GM21447 (cell line): ENCODE data around the gene CECR2.
"Not testable (repeated sequence)": the region's sequence is repeated elsewhere in the genome, so short reads cannot be mapped to it uniquely, and the experiment has no call there.

Source experiments
- ATAC-seq: cut with Tn5 transposase; IDR thresholded peaks from one replicate; pipeline ENCODE4 v1.9.1; 2021; ENCODE audit not compliant: unreplicated experiment

CECR2 gene

DNA sequence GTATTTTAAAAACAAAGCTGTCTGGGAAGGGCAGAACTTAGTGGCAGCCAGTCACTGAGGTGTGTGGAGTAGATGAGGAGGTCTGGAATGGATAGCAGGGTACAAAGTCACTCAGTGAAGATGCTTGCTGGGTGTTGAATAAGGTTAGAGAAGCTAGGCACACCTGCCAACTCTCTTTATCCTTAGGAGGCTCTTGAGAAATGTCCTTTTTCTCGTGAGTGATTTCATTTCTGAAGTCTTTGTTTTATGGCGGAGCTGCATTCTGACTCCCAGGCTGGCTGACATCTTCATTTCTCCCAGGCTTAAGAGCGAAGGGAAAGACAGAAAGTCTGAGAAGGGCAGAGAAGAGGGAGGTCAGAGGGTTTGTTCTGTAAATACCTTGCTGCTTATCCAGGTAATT is 31.0 kb downstream of the CECR2 start:
- ATAC-seq, result no peak

DNA sequence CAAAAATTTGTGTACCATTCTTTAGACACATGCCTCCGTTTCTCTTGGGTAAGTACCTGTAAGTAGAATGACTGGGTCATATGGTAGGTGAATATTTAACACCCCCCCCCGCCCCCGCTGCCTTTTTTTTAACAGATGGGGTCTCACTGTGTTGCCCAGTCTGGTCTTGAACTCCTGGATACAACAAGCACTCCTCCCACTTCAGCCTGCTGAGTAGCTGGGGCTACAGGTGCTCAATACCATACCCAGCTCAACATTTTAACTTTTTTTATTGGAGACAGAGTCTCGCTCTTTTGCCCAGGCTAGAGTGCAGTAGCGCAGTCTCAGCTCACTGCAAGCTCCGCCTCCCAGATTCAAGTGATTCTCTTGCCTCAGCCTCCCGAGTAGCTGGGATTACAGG is 32.5 kb downstream of the CECR2 start:
- ATAC-seq, result no peak

DNA sequence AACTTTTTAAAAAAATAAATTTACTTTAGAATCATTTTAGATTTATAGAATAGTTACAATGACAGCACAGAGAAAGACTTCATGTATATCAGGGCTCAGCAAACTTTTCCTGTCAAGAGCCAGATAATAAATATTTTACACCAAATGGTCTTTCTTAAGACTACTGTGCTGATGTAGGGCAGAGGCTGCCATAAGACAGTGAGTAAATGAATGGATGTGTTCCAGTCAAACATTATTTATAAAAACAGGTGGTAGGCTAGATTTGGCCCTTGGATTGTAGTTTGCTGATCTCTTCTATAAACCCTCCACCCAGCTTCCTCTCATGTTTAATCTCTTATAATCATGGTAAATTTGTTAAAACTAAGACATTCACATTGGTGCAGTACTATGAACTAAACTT is 33.0 kb downstream of the CECR2 start:
- no peak for ATAC-seq

DNA sequence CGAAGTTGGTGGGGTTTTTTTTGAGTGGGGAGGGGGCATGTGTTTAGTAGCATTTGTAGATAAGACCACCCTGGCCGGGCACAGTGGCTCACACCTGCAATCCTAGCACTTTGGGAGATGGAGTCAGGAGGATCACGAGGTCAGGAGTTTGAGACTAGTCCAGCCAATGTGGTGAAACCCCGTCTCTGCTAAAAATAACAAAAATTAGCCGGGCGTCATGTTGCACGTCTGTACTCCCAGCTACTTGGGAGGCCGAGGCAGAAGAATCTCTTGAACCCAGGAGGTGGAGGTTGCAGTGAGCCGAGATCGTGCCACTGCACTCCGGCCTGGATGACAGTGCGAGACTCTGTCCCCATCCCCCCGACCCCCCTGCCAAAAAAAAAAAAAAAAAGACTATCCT is 34.6 kb downstream of the CECR2 start:
- ATAC-seq, result no peak

DNA sequence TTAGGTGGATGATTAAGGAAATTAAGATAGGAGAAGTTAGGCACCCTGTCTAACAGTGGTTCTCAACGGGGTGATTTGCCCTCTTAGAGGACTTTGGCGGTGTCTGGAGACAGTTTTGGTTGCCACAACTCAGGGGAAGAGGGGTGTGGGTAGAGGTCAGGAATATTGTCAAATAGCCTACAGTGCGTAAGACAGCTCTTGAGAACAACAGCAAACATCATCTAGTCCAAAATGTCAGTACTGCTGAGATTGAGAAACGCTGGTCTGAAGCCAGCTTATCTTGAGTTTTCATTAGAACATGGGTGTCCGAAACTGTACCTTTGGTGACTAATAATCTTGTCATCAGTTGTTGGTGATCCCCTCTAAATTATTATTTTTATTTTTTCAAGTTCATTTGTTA is 38.4 kb downstream of the CECR2 start:
- ATAC-seq, result no peak

DNA sequence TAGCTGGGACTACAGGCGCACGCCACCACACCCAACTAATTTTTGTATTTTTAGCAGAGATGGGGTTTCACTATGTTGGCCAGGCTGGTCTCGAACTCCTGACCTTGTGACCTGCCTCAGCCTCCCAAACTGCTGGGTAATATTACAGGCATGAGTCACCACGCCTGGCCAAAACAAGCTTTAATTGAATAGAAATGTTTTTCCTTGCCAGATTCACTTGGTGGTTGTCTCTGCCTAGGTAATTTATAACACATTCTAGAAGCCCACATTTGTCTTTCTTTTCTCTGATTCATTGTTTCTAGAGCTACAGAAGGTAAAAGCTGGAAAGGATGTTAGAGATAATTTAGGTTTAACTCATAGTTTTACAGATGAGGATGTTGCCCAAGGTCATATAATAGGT is 41.3 kb downstream of the CECR2 start:
- ATAC-seq, result no peak

DNA sequence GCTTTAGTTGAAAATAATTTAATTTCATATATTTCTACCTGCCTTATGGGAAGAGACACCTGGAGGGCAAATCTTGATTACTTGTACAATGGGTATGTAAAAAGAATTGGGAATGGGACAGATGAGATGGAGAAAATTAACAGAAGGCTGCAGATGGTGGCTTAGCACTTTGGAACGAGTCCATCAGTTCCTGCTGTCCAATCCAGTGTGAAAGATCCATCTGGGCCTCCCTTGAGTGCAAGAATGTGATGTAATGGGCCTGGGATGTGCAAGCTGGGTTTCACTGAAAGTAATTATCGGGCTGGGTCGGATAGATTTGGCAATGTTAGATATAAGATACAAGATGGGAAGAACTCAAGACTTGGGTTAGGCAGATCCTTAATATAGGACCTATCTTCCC is 42.0 kb downstream of the CECR2 start:
- ATAC-seq, result no peak

DNA sequence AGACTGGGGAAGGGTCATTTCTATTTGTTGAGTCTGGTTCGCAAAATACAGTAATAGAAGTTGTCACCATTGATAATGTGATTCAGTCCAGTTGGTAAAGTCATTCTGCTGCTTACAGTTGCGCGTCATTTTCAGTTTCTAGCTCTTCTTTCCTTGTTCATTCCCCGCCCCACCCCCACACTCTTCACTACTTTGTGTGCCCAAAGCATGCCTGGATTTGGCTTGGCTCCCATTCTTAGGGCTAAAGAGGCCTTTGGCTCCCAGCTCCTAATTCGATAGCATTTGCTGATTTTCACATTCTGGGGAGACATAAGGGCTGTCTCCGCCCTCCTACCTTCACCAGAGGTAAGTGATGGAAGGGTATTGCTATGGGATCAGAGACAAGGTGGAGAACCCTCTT is 43.0 kb downstream of the CECR2 start:
- ATAC-seq, result no peak

DNA sequence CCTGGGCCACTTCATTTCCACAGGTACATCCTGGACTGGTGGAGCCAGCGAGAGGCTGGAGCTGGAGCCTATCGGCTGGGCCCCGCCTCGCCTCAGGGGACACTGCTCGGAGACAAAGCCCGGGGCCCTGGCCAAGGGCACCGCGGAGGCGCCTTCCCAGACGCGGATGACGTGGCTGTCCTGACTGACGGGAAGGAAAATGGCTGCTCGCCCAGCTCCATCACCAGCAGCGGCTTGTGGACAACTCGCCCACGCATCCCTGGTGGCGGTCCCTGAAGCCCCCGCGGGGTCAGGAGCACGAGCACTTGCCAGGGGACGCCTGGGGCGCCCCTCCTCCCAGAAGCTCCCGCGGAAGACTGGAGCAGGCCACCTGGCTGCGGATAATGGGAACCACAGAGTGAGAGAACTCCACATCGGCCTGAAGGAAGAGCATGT is 49.6 kb downstream of the CECR2 start:
- no peak for ATAC-seq

DNA sequence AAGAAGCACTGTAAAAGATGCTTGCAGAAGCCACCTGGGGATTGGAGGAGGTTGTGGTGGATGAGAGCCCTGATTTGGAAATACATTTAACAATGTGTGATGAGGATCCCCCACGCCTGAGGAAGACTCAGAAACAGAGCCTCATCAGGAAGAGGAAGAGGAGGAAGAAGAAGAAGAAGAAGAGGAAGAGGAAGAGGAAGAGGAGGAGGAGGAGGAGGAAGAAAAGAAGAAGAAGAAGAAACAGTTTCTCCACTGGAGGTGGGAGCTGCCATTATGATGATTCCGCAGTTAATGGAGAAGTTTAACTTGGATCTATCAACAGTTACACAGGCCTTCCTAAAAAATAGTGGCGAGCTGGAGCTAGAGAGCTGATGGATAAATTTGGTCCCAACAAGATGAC is 50.1 kb downstream of the CECR2 start:
- no peak for ATAC-seq

DNA sequence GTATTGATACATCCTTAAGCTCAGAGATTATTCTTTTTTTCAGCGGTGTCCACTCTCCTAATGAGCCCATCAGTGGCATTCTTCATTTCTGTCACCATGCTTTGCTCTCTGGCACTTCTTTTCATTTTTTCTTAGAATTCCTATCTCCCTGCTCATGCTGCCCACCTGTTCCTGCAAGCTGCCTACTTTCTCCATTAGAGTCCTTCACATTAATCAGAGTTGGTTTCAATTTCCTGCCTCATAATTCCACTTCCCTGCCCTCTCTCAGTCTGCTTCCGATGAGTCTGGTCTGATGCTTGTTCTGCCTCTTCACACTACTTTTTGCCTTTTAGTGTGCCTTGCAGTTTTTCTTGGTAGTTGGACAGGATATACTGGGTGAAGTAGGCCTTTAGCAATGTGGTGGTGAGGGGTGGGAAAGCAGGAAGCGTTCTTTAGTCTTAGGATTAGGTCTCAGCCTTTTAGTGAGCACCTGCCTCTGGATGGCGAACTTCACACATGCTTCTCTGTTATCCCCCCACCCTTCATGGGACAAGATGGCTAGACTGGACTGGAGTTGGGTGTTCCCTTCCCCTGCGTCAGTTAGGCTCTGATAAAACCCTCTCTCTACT is 53.6 kb downstream of the CECR2 start:
- no peak for ATAC-seq

DNA sequence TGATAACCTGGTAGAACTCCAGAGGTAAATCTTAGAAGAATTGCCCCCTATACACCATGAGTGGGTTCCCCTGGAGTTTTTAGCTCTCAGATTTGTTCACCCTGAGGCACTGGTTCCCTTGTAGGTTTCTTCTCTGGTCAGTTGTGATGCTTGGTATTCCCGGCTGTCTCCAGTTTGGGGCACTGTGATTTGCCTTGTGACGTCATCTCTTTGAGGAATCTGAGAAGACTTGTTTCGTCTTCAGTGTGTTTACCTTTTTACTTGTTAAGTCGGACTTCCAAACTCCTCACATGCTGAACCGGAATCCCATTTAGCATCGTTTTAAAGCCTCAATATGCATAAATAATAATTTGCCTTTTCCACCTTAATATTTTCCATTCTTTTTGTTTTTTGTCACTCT is 54.4 kb downstream of the CECR2 start:
- ATAC-seq, result no peak

DNA sequence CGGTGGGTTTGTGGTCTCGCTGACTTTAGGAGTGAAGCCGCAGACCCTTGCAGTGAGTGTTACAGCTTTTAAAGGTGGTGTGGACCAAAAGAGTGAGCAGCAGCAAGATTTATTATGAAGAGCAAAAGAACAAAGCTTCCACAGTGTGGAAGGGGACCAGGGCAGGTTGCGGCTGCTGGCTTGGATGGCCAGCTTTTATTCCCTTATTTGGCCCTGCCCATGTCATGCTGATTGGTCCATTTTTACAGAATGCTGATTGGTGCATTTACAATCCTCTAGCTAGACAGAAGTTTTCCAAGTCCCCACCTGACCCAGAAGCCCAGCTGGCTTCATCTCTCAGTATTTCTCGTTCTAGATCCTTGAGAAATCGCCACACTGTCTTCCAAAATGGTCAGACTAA is 58.3 kb downstream of the CECR2 start:
- not testable (repeated sequence) for ATAC-seq

DNA sequence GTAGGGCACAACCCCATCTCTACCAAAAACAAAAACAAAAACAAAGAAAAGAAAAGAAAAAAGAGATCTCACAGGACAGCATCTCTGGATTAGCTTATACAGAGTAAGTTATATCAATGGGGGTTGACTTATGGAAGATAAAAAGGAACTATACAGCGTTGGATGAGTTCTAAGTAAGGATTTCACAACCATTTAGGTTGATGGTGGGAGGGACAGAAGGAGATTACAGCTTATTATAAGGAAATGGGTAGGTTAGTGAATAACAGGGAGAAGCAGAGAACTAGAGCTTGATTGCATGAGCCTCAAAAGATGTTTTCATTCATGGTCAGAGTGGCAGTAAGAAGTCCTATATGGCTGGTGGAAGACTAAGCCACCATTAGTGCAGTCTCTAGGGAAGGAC is 60.3 kb downstream of the CECR2 start:
- no peak for ATAC-seq

DNA sequence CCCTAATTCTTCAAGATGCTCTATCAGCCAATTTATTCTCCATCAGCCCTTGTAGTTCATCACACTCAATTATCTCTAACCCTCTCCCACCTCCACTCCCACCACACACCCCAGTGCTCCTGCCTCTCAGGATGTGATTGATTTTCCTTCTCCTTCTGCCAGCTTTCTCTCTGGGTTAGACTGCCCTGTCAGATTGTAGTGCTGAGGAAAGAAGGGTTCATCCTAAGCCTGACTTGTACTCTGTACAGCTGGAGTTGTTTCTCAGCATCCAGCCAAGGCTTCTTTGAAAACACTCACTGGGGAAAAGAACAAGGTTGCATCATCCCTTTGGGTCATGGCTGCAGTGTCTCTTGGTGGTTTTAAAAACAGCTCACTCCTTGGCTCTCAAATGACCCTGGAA is 61.2 kb downstream of the CECR2 start:
- ATAC-seq, result no peak

DNA sequence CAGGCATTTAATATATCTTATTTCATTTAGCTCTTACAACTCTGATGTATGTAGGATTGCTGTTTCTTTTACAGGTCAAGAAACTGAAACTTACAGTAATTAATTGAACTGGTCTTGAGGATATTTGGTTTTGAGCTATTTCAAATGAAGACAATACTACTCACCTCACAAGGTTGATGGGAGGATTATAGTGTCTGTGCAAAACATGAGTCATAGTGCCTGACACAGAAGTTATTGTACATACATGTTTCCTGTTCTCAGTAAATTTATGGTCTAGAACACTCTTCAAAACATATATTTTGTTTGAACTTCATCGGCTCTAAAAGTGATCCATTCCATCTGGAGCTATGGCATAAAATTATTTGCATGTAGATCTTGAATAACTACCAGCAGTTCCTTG is 61.9 kb downstream of the CECR2 start:
- ATAC-seq, result no peak

DNA sequence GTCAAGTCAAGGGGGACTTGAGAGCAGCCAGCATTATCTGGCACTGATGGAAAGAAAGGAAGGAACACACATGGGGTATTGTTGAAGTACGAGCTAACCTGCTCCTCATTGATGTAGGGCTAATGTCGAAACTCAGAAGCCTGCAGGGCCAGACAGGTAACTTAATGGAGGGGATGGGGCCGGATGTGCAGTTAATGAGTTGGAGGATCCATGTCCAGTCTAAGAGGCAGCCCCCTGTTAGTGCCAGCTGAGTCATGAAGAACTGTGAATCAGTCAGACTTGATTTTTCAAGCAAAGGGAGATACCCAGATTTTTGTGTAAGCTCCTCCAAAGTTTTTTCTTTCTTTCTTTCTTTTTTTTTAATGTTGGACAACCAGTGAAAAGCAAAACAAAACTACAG is 65.6 kb downstream of the CECR2 start:
- no peak for ATAC-seq

DNA sequence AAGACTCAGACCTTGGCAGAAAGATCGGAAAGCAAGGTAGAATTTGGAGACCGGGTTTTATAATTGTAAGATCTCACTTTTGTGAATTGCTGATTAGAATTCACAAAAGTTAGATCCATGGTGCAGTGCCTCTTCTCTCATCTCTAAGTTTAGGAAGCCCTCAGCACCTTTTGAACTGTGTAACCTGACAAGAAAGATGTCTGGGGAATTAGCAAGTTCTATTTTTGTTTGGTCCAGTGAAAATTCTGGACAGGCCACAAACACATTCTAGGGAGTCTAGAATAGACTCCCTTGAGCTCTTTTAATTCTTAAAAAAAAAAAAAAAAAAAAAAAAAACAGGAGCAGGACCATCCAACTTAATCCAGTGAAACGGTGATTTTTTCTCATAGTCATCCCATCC is 66.1 kb downstream of the CECR2 start:
- no peak for ATAC-seq

DNA sequence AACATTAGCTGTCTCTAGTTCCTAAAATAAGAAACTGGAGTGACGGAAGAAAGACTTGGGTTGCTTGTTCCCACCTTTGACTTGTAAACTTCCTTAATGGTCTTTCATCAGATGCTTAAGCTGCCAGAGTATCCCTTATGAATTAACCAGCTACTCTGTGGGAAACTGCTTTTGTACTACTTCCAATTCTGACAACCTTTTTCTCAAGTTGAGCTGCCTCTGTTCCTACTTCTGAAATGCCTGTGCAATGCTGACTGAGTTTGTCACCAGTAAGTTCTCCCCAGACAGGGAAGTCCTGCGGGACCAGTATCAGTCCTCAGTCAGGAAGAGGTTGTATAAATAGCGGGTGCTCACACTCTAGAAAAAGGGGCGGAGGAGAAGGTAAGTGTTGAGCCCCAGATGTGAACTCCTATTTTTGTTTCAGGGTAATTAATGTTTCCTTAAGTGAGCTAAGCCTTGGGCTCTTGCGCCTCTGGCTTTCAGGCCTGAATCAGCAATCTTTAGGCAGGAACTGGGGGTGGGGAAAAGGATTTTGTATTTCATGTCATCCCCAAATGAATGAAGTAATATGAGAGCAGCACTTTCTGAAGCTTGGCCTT is 67.2 kb downstream of the CECR2 start:
- ATAC-seq, result no peak

DNA sequence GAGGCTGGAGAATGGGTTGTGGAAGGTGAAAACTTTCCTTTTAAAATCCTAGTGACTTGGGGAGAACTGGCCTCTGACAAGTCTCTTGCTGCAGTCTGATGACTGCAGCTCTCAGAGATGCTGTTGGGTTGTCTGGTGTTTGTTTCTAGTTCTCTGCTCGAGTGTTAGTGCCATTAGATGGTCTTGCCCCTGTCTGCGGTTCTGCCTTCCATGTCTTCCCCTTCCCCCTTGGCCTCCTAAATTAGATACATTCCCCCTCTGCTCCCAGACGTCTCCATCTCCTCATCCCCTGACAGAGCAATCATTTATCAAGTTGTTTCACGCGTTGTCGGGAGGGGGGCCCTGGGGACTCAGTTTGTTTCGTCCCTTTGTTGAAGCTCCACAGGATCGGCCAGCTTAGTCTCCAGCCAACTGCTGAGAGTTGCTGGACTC is 67.7 kb downstream of the CECR2 start:
- no peak for ATAC-seq

DNA sequence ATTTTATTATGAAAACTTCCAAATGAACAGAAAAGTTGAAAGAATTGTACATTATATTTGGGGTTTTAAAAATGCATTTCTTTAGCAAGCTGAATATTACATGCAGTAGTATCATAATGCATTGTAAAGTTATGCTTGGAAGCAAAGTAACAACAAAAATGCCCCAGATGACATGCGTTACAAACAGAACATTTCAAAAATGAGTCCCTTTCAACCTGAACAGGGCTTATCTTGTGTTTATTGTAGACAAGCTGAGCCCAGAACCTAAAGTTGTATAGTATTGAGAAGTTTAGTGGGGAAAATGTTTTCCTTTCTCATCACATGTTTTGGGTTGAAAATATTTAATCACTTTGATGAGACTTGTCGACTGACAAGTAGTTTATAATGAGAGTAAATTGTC is 68.8 kb downstream of the CECR2 start:
- no peak for ATAC-seq

DNA sequence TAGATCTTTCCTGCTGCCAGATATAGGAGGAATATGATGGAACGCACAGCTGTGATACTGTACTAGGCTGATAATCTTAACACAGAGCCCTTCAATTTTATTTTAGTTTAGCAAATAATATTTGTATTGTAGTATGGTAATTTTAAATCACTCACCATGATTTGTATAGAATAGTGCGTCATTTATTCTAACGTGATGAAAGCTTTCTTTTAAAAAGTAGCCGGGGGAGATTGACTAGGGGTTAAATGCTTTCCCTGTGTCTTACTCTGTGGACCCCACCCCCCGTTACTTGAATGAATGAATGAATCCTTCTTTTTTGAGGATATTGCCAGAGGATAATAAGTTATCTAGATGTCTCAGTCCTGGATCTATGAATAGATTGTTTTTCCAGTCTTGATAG is 72.1 kb downstream of the CECR2 start:
- ATAC-seq, result no peak
